IMR-90 (cell line): Measurements from ENCODE around the gene GPR160. TPM values are rescaled to one million over a fixed set of nuclear protein-coding genes. Genes with fewer than 3 reads are reported as not detected.
A peak's percentile ranks its signal among the peaks of the same experiment; 100 is the strongest.

Experiments used
- ATAC-seq: fragments of 200-7000 bp; cut with Tn5 transposase; 2 replicates; pipeline ENCODE4 v1.9.1; 2020; ENCODE audit warnings: low read depth, mild to moderate bottlenecking, moderate library complexity
- BruUV-seq: library from RNA; stranded (reverse); fragments of 400-500 nt; replicated peaks from 2 replicates; lab custom pipeline; 2021; lab: Mats Ljungman, UMichigan
- CTCF ChIA-PET: fragments of 300-600 bp; formaldehyde crosslinking; extraction: SDS; loops from one replicate; lab custom pipeline; 2021; ENCODE audit warnings: antibody characterized with exemption; lab: Yijun Ruan, JAX
- POLR2A ChIA-PET: fragments of 300-600 bp; sonication (Branson Sonifier 250); formaldehyde crosslinking; loops from one replicate; lab custom pipeline; 2022; ENCODE audit warnings: antibody characterized with exemption; ENCODE audit not compliant: unreplicated experiment; lab: Charles Lee
- DNase-seq: peaks from one replicate; pipeline ENCODE4 v3.0.0; 2013
- H2AFZ ChIP-seq: replicated peaks from 2 replicates; pipeline ENCODE3; 2013; ENCODE audit warnings: low read length, mild to moderate bottlenecking; ENCODE audit not compliant: poor library complexity
- H2AK5ac ChIP-seq: 2 replicates; pipeline ENCODE4 v1.6.1; 2013; ENCODE audit warnings: low read depth, low read length, inconsistent platforms
- H2AK9ac ChIP-seq: replicated peaks from 2 replicates; pipeline ENCODE3; 2013; ENCODE audit warnings: mild to moderate bottlenecking, low read depth, low read length, moderate library complexity; ENCODE audit not compliant: poor library complexity
- H2BK120ac ChIP-seq: 2 replicates; pipeline ENCODE4 v1.6.1; 2013; ENCODE audit warnings: low read depth, low read length, inconsistent platforms
- H2BK15ac ChIP-seq: 3 replicates; pipeline ENCODE4 v1.6.1; 2013; ENCODE audit warnings: low read depth, low read length, inconsistent platforms
- H2BK20ac ChIP-seq: 2 replicates; pipeline ENCODE4 v1.6.1; 2013; ENCODE audit warnings: low read depth, mild to moderate bottlenecking, inconsistent platforms, low read length, moderate library complexity
- H2BK5ac ChIP-seq: 2 replicates; pipeline ENCODE4 v1.6.1; 2013; ENCODE audit warnings: mild to moderate bottlenecking, low read depth, low read length, inconsistent platforms; ENCODE audit not compliant: poor library complexity, severe bottlenecking
- H3K14ac ChIP-seq: replicated peaks from 2 replicates; pipeline ENCODE4 v1.6.1; 2013; ENCODE audit warnings: low read depth, low read length, inconsistent platforms
- H3K18ac ChIP-seq: 2 replicates; pipeline ENCODE4 v1.6.1; 2013; ENCODE audit warnings: low read depth, low read length, control low read depth
- H3K23ac ChIP-seq: 2 replicates; pipeline ENCODE4 v1.6.1; 2013; ENCODE audit warnings: low read depth, low read length, inconsistent platforms
- H3K27ac ChIP-seq: 2 replicates; pipeline ENCODE4 v1.5.1; 2013; ENCODE audit warnings: mild to moderate bottlenecking, control low read depth, low read length; ENCODE audit not compliant: insufficient read depth
- H3K27me3 ChIP-seq: 2 replicates; pipeline ENCODE4 v1.6.1; 2013; ENCODE audit warnings: low read length; ENCODE audit not compliant: control insufficient read depth, insufficient read depth
- H3K36me3 ChIP-seq: 2 replicates; pipeline ENCODE4 v1.6.1; 2013; ENCODE audit warnings: low read length, mixed read lengths; ENCODE audit not compliant: control insufficient read depth, insufficient read depth
- H3K4ac ChIP-seq: 2 replicates; pipeline ENCODE4 v1.6.1; 2013; ENCODE audit warnings: low read depth, low read length, inconsistent platforms
- H3K4me1 ChIP-seq: 2 replicates; pipeline ENCODE4 v1.6.1; 2013; ENCODE audit warnings: low read length, mixed read lengths; ENCODE audit not compliant: control insufficient read depth, insufficient read depth
- H3K4me2 ChIP-seq: 2 replicates; pipeline ENCODE4 v1.6.1; 2013; ENCODE audit warnings: low read depth, mild to moderate bottlenecking, control low read depth, low read length, moderate library complexity
- H3K4me3 ChIP-seq: 2 replicates; pipeline ENCODE4 v1.5.1; 2013; ENCODE audit warnings: low read depth, mild to moderate bottlenecking, control low read depth, low read length, moderate library complexity; ENCODE audit not compliant: insufficient read depth
- H3K56ac ChIP-seq: 2 replicates; pipeline ENCODE4 v1.6.1; 2013; ENCODE audit warnings: low read length, inconsistent platforms; ENCODE audit not compliant: insufficient read depth; ENCODE audit errors: extremely low read depth
- H3K79me1 ChIP-seq, 2 experiments: 2 replicates each; pipeline ENCODE4 v1.6.1; 2013; ENCODE audit warnings: low read length in 2 of 2, inconsistent platforms in 1 of 2, low read depth in 1 of 2
- H3K9ac ChIP-seq: 2 replicates; pipeline ENCODE4 v1.6.1; 2013; ENCODE audit warnings: low read depth, low read length, control low read depth
- H3K9me1 ChIP-seq: 2 replicates; pipeline ENCODE4 v1.6.1; 2013; ENCODE audit warnings: low read length, inconsistent platforms; ENCODE audit not compliant: insufficient read depth
- H3K9me3 ChIP-seq: 2 replicates; pipeline ENCODE4 v1.6.1; 2013; ENCODE audit warnings: low read length; ENCODE audit not compliant: control insufficient read depth, insufficient read depth
- H4K20me1 ChIP-seq: 2 replicates; pipeline ENCODE4 v1.6.1; 2013; ENCODE audit warnings: low read length, inconsistent platforms; ENCODE audit not compliant: insufficient read depth
- H4K5ac ChIP-seq: 2 replicates; pipeline ENCODE4 v1.6.1; 2013; ENCODE audit warnings: mild to moderate bottlenecking, low read depth, low read length, control low read depth
- H4K8ac ChIP-seq, 2 experiments: 2 replicates each; pipeline ENCODE4 v1.6.1; 2013; ENCODE audit warnings: low read depth in 2 of 2, low read length in 2 of 2, control low read depth in 1 of 2, inconsistent platforms in 1 of 2
- H4K91ac ChIP-seq: 2 replicates; pipeline ENCODE4 v1.6.1; 2013; ENCODE audit warnings: low read depth, low read length, inconsistent platforms; ENCODE audit not compliant: insufficient read depth
- ELK1 ChIP-seq: fragments of 150-350 bp; IDR thresholded peaks from 2 replicates; pipeline ENCODE4 v1.6.1; 2016; ENCODE audit warnings: low read depth, mild to moderate bottlenecking, low read length, moderate library complexity, borderline replicate concordance
- dilution Hi-C: fragments of 300-500 bp; cut with HindIII; formaldehyde crosslinking; loops from one replicate; pipeline ENCODE4 v1.14.3; 2018; ENCODE audit warnings: low sequenced_read_pairs; ENCODE audit not compliant: unreplicated experiment
- in situ Hi-C: fragments of 300-500 bp; cut with MboI; formaldehyde crosslinking; loops from 3 replicates; pipeline ENCODE4 v1.14.3; 2019; ENCODE audit warnings: low sequenced_read_pairs, inconsistent platforms, mixed read lengths
- intact Hi-C: fragments of 100-400 bp; cut with micrococcal nuclease; formaldehyde crosslinking; loops from 2 replicates; pipeline ENCODE4 v1.10.0; 2022
- polyA plus RNA-seq, 3 experiments: library from polyadenylated mRNA; depleted of rRNA; stranded (reverse); fragments of >200 nt; gene quantifications; 2 replicates each; pipeline ENCODE4 v1.2.3, GENCODE V29; 2012; ENCODE audit warnings: low replicate concordance in 1 of 3
- total RNA-seq: library from RNA; depleted of rRNA; stranded (reverse); fragments of >200 nt; gene quantifications from 2 replicates; pipeline ENCODE4 v1.2.3, GENCODE V29; 2012
- TF ChIP-seq, protein P1 (sequence below): conservative IDR thresholded peaks from 2 replicates; pipeline ENCODE4 v1.5.1; 2012; ENCODE audit warnings: mild to moderate bottlenecking, low read depth, low read length, improper control_type of control experiment

Gene GPR160
- total and polyA plus RNA-seq, 2 of the 4 experiments (the other 2 are of a cell fraction): 0.09 to 0.18 TPM

DNA sequence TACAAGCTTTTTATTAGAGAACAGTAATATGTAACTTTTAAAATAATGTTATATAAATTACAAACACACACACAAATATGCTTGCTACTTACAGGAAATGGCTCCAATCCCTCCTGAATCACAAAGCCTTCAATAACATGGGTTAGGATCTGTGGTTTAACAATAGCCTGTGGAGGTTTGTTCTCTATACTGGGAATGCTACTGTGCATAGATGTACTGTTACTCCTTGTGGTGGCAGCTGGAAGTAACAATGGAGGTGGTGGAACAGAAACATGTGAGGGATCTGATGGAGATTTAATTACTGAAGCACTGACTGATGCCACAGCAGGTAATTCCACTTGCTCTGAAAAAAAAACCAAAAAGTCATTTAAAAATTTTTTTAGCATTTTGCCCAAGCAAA is 79.3 kb downstream of the GPR160 start:
- H4K8ac ChIP-seq: no peak overlapping the region
- H3K9ac ChIP-seq: no peak overlapping the region
- H3K4me3 ChIP-seq: no peak overlapping the region
- H2BK15ac ChIP-seq: no peak overlapping the region
- H3K27ac ChIP-seq: no peak overlapping the region
- H3K18ac ChIP-seq: no peak overlapping the region
- no peak for DNase-seq
- no peak overlapping the region for H2BK5ac ChIP-seq
- H4K91ac ChIP-seq: no peak overlapping the region
- H3K14ac ChIP-seq: no peak overlapping the region
- no peak overlapping the region for H2BK20ac ChIP-seq
- no peak overlapping the region for H2BK120ac ChIP-seq
- no peaks in the 10 kb centered on the region for H4K20me1 ChIP-seq
- no peak overlapping the region for H2AK5ac ChIP-seq
- H3K4me1 ChIP-seq: no peaks in the 10 kb centered on the region
- CTCF ChIA-PET: interaction anchor here (1.2 kb wide), 1 partner anchor 16 kb away, joined by 4 read pairs; no protein-coding TSS in a partner anchor
- no peak overlapping the region for H2AK9ac ChIP-seq
- H3K23ac ChIP-seq: no peak overlapping the region
- TF ChIP-seq, protein P1, sequence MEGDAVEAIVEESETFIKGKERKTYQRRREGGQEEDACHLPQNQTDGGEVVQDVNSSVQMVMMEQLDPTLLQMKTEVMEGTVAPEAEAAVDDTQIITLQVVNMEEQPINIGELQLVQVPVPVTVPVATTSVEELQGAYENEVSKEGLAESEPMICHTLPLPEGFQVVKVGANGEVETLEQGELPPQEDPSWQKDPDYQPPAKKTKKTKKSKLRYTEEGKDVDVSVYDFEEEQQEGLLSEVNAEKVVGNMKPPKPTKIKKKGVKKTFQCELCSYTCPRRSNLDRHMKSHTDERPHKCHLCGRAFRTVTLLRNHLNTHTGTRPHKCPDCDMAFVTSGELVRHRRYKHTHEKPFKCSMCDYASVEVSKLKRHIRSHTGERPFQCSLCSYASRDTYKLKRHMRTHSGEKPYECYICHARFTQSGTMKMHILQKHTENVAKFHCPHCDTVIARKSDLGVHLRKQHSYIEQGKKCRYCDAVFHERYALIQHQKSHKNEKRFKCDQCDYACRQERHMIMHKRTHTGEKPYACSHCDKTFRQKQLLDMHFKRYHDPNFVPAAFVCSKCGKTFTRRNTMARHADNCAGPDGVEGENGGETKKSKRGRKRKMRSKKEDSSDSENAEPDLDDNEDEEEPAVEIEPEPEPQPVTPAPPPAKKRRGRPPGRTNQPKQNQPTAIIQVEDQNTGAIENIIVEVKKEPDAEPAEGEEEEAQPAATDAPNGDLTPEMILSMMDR: 0 out of 2 replicates have a peak, but pooled peaks have one; percentile 9
- no peak for TF ChIP-seq ELK1
- H3K9me1 ChIP-seq: no peaks in the 10 kb centered on the region
- ATAC-seq: no peak
- BruUV-seq: no TSS peak
- H3K27me3 ChIP-seq: no peaks in the 10 kb centered on the region
- H3K36me3 ChIP-seq: peaks cover 47% of the 10 kb centered on the region
- POLR2A ChIA-PET: no interaction called here
- peaks cover 8 to 13% of the 10 kb centered on the region in 2 experiments; a peak in 3 of 4 replicates for H3K79me1 ChIP-seq
- no peak overlapping the region for H2AFZ ChIP-seq
- in situ Hi-C loops: no loop called here
- no peak overlapping the region for H3K4ac ChIP-seq
- no peak overlapping the region for H3K4me2 ChIP-seq
- H3K9me3 ChIP-seq: no peaks in the 10 kb centered on the region
- no peak overlapping the region for H3K56ac ChIP-seq
- H4K5ac ChIP-seq: no peak overlapping the region
- intact Hi-C loops: no loop called here
- dilution Hi-C loops: no loop called here
